ENCODE data around the gene ENPP6. TPM values are rescaled to one million over a fixed set of nuclear protein-coding genes. Genes with fewer than 3 reads are reported as not detected.

ENPP6 gene
- total and polyA plus RNA-seq, 2 donors (not counting 3 experiments of a cell fraction or from before 2014, with no cell fraction given), result not detected

DNA sequence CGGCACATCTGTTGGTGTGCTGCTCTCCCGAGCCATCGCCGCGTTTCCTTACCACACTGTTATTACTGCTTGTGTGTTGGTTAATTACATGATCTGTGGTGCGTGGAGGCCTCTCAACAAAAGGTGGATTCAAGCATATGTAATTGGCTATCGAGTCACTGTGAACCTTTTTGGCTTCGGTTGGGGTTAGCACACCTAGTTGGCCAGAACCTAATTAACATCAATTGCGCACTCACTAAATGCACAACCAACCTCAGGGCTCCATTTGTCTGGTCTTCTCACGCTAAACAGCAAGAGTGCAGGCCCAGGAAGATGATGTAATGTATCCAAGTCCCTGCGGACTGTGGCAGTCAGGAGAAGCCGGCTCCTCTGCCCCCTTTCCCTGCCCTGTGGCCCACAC lies 17.4 kb downstream of the ENPP6 start:
- H3K79me2 ChIP-seq (ENCODE audit: control insufficient read depth, insufficient read depth, low read length), result no peaks in the 10 kb centered on the region
- no peaks in the 10 kb centered on the region for H3K27me3 ChIP-seq (ENCODE audit: control insufficient read depth in 2 of 2, insufficient read depth in 2 of 2, low read length in 2 of 2)
- intact Hi-C loops (cut with micrococcal nuclease), result no loop called here
- no peaks in the 10 kb centered on the region for H3K9me3 ChIP-seq (replicated peaks; ENCODE audit: control insufficient read depth, insufficient read depth, low read length)
- H3K27ac ChIP-seq (ENCODE audit: insufficient read depth, low read depth, low read length), result no peak overlapping the region
- no peaks in the 10 kb centered on the region for H3K4me1 ChIP-seq (ENCODE audit: control insufficient read depth, extremely low read depth, insufficient read depth, low read length)
- no TSS peak for BruUV-seq (replicated peaks)
- no peak overlapping the region for H3K4me2 ChIP-seq (ENCODE audit: insufficient read depth, low read length)
- no peak overlapping the region for H3K4me3 ChIP-seq (replicated peaks in 1 of 3; ENCODE audit: insufficient read depth in 1 of 3, low read depth in 1 of 3, low read length in 3 of 3)
- no peak for DNase-seq (ENCODE audit: low read depth, low spot score)
- ChIA-PET POLR2A (no interaction called here), CTCF (no interaction called here)
- no peaks in the 10 kb centered on the region for H3K36me3 ChIP-seq (ENCODE audit: control insufficient read depth in 2 of 2, extremely low read depth in 1 of 2, insufficient read depth in 2 of 2, low read length in 2 of 2)
- no peaks in the 10 kb centered on the region for H4K20me1 ChIP-seq (replicated peaks; ENCODE audit: control insufficient read depth, extremely low read depth, insufficient read depth, low read length)
- no peak overlapping the region for H2AFZ ChIP-seq (ENCODE audit: low read depth, low read length)
- H3K9ac ChIP-seq (replicated peaks; ENCODE audit: extremely low read depth, insufficient read depth, low read length), result no peak overlapping the region
- H3K9me1 ChIP-seq (replicated peaks; ENCODE audit: control insufficient read depth, extremely low read depth, insufficient read depth, low read length), result no peaks in the 10 kb centered on the region
- dilution Hi-C loops (cut with MboI; ENCODE audit: extremely low pct_ligation_motif_present, low sequenced_read_pairs), result no loop called here
- TF ChIP-seq FOS (IDR thresholded peaks at IDR 0.05; ENCODE audit: borderline replicate concordance, insufficient read depth, low read length) (no peak), MYC (IDR thresholded peaks at IDR 0.05; ENCODE audit: low read depth, low read length) (no peak), GATA2 (IDR thresholded peaks at IDR 0.05; ENCODE audit: insufficient read depth, insufficient read length, low read depth, low read length) (no peak), JUN (IDR thresholded peaks at IDR 0.05; ENCODE audit: borderline replicate concordance, insufficient read depth, insufficient read length, low read depth) (no peak), POLR2AphosphoS5 (IDR thresholded peaks at IDR 0.05; ENCODE audit: insufficient read depth, low read depth, low read length) (no peak), POLR2A (IDR thresholded peaks at IDR 0.05; ENCODE audit: low read depth, low read length) (no peak), EZH2 (IDR thresholded peaks at IDR 0.05; ENCODE audit: borderline replicate concordance, low read depth, low read length, severe bottlenecking) (no peak)
- TF ChIP-seq, protein P1, sequence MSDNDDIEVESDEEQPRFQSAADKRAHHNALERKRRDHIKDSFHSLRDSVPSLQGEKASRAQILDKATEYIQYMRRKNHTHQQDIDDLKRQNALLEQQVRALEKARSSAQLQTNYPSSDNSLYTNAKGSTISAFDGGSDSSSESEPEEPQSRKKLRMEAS (IDR thresholded peaks at IDR 0.05; ENCODE audit: insufficient read depth, insufficient read length), result no peak
- TF ChIP-seq, protein P2, sequence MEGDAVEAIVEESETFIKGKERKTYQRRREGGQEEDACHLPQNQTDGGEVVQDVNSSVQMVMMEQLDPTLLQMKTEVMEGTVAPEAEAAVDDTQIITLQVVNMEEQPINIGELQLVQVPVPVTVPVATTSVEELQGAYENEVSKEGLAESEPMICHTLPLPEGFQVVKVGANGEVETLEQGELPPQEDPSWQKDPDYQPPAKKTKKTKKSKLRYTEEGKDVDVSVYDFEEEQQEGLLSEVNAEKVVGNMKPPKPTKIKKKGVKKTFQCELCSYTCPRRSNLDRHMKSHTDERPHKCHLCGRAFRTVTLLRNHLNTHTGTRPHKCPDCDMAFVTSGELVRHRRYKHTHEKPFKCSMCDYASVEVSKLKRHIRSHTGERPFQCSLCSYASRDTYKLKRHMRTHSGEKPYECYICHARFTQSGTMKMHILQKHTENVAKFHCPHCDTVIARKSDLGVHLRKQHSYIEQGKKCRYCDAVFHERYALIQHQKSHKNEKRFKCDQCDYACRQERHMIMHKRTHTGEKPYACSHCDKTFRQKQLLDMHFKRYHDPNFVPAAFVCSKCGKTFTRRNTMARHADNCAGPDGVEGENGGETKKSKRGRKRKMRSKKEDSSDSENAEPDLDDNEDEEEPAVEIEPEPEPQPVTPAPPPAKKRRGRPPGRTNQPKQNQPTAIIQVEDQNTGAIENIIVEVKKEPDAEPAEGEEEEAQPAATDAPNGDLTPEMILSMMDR (IDR thresholded peaks at IDR 0.05; ENCODE audit: extremely low read depth in 1 of 2, insufficient read depth in 1 of 2, low read depth in 1 of 2, low read length in 2 of 2), result no peak
- no peak for FAIRE-seq

Data from endothelial cell of umbilical vein (primary cell).